B cell (primary cell): ENCODE results near the gene CFAP221. TPM values are rescaled to one million over a fixed set of nuclear protein-coding genes. Genes with fewer than 3 reads are reported as not detected.

Experiments used
- ATAC-seq: fragments of 200-7000 bp; cut with Tn5 transposase; one replicate; pipeline ENCODE4 v1.10.0; 2021; ENCODE audit warnings: low read depth, mild to moderate bottlenecking, moderate number of reproducible peaks, moderate library complexity
- CTCF ChIA-PET: fragments of 350-600 bp; sonication (Branson Sonifier 250); formaldehyde crosslinking; loops from one replicate; lab custom pipeline; 2021; ENCODE audit warnings: antibody characterized with exemption, inconsistent platforms; lab: Charles Lee
- POLR2A ChIA-PET: fragments of 350-600 bp; sonication (Branson Sonifier 250); formaldehyde crosslinking; loops from one replicate; lab custom pipeline; 2021; ENCODE audit warnings: antibody characterized with exemption; lab: Charles Lee
- DNase-seq: peaks from one replicate; pipeline ENCODE4 v3.0.0; 2013
- H2AFZ ChIP-seq: 2 replicates; pipeline ENCODE4 v1.6.1; 2012; ENCODE audit warnings: mild to moderate bottlenecking, low read depth, low read length; ENCODE audit not compliant: insufficient read depth, poor library complexity, severe bottlenecking
- H3K27ac ChIP-seq, 2 donors: 1 replicate in 1 of 2; 2 replicates in 1 of 2; pipeline ENCODE4 v1.5.1; 2012 to 2013; ENCODE audit warnings: low read length in 2 of 2, mild to moderate bottlenecking in 2 of 2, moderate library complexity in 1 of 2
- H3K27me3 ChIP-seq, 4 experiments: fragments of 200-600 bp in 1 of 4; sonication (generic) in 1 of 4; replicated peaks in 1 of 4; 1 replicate in 2 of 4; 2 replicates in 2 of 4; pipeline versions ENCODE4 v1.6.1 to v1.7.0; 2013 to 2016; ENCODE audit warnings: low read length in 3 of 4, mild to moderate bottlenecking in 2 of 4, mixed read lengths in 1 of 4, moderate library complexity in 1 of 4; ENCODE audit not compliant: insufficient read depth in 4 of 4, control insufficient read depth in 3 of 4; ENCODE audit errors: control extremely low read depth in 1 of 4
- H3K36me3 ChIP-seq, 2 experiments: replicated peaks in 1 of 2; 1 replicate in 1 of 2; 2 replicates in 1 of 2; pipeline versions ENCODE4 v1.6.1 to v1.7.1; 2013; ENCODE audit warnings: low read length in 1 of 2; ENCODE audit not compliant: insufficient read depth in 2 of 2, control insufficient read depth in 1 of 2; ENCODE audit errors: control extremely low read depth in 1 of 2, extremely low read depth in 1 of 2
- H3K4me1 ChIP-seq, 2 donors: fragments of 200-600 bp in 1 of 2; sonication (generic) in 1 of 2; 1 replicate in 1 of 2; 2 replicates in 1 of 2; pipeline versions ENCODE4 v1.5.1 to v1.6.1; 2013 to 2017; ENCODE audit warnings: low read length in 2 of 2; ENCODE audit not compliant: control insufficient read depth in 2 of 2, insufficient read depth in 2 of 2
- H3K4me2 ChIP-seq: replicated peaks from 2 replicates; pipeline ENCODE3; 2012; ENCODE audit warnings: mild to moderate bottlenecking, low read depth, low read length; ENCODE audit not compliant: poor library complexity, severe bottlenecking
- H3K4me3 ChIP-seq, 5 experiments: fragments of 200-600 bp in 1 of 5; sonication (generic) in 1 of 5; 1 replicate in 3 of 5; 2 replicates in 2 of 5; pipeline versions ENCODE4 v1.5.1 to v1.7.0; 2011 to 2016; ENCODE audit warnings: low read length in 4 of 5, mild to moderate bottlenecking in 4 of 5, low read depth in 2 of 5, control low read depth in 1 of 5, moderate library complexity in 1 of 5; ENCODE audit not compliant: insufficient read depth in 1 of 5; ENCODE audit errors: control extremely low read depth in 1 of 5, extremely low read depth in 1 of 5
- H3K79me2 ChIP-seq: fragments of 200-600 bp; sonication (generic); one replicate; pipeline ENCODE4 v1.6.0; 2016; ENCODE audit warnings: low read length; ENCODE audit not compliant: control insufficient read depth, insufficient read depth
- H3K9ac ChIP-seq: fragments of 200-600 bp; sonication (generic); 2 replicates; pipeline ENCODE4 v1.6.1; 2017; ENCODE audit warnings: mild to moderate bottlenecking, low read length, moderate library complexity
- H3K9me3 ChIP-seq, 3 donors: one replicate each; pipeline versions ENCODE4 v1.6.1 to v1.7.1; 2013; ENCODE audit warnings: low read length in 2 of 3; ENCODE audit not compliant: control insufficient read depth in 2 of 3, insufficient read depth in 1 of 3; ENCODE audit errors: control extremely low read depth in 1 of 3
- H4K20me1 ChIP-seq: 2 replicates; pipeline ENCODE4 v1.6.0; 2012; ENCODE audit warnings: mild to moderate bottlenecking, low read length; ENCODE audit not compliant: insufficient read depth, control insufficient read depth, poor library complexity, severe bottlenecking
- H3K27ac Mint-ChIP-seq: one replicate; pipeline ENCODE4 v1.8.0; 2021; ENCODE audit warnings: mixed read lengths
- H3K27me3 Mint-ChIP-seq: one replicate; pipeline ENCODE4 v1.8.0; 2021; ENCODE audit warnings: mixed read lengths
- H3K4me1 Mint-ChIP-seq: one replicate; pipeline ENCODE4 v1.8.0; 2021; ENCODE audit warnings: mixed read lengths
- H3K4me3 Mint-ChIP-seq: one replicate; pipeline ENCODE4 v1.8.0; 2021; ENCODE audit warnings: mixed read lengths
- H3K9me3 Mint-ChIP-seq: one replicate; pipeline ENCODE4 v1.8.0; 2022; ENCODE audit warnings: mixed read lengths; ENCODE audit not compliant: insufficient read depth
- EZH2 ChIP-seq: IDR thresholded peaks from 2 replicates; pipeline ENCODE4 v1.6.1; 2012; ENCODE audit warnings: borderline replicate concordance, low read depth, mild to moderate bottlenecking, moderate library complexity, low read length; ENCODE audit not compliant: insufficient read depth, poor library complexity, severe bottlenecking
- WGBS: methylation state at CpG from one replicate; pipeline ENCODE4 v1.1.5; 2013; ENCODE audit warnings: missing lambda C conversion rate; ENCODE audit not compliant: insufficient coverage; 5-methylcytosine and 5-hydroxymethylcytosine counted together
- intact Hi-C: fragments of 100-400 bp; cut with micrococcal nuclease; formaldehyde crosslinking; loops from one replicate; pipeline ENCODE4 v1.10.0; 2022
- polyA plus RNA-seq: library from polyadenylated mRNA; depleted of rRNA; stranded (reverse); fragments of >200 nt; gene quantifications from 2 replicates; pipeline ENCODE4 v1.2.3, GENCODE V29; 2012
- total RNA-seq, 2 donors: library from RNA; stranded (reverse); fragments of 120-200 nt in 1 of 2; gene quantifications; 1 replicate in 1 of 2; 2 replicates in 1 of 2; pipeline versions ENCODE4 v1.2.3 to v1.2.4, GENCODE V29; 2013 to 2022
- TF ChIP-seq, protein P1 (sequence below): fragments of 200-600 bp; IDR thresholded peaks from one replicate; pipeline ENCODE4 v1.8.0; 2022; ENCODE audit warnings: antibody characterized with exemption, mild to moderate bottlenecking

The CFAP221 gene
- total and polyA plus RNA-seq, 2 donors (not counting 1 experiment from before 2014, with no cell fraction given) = not detected

DNA sequence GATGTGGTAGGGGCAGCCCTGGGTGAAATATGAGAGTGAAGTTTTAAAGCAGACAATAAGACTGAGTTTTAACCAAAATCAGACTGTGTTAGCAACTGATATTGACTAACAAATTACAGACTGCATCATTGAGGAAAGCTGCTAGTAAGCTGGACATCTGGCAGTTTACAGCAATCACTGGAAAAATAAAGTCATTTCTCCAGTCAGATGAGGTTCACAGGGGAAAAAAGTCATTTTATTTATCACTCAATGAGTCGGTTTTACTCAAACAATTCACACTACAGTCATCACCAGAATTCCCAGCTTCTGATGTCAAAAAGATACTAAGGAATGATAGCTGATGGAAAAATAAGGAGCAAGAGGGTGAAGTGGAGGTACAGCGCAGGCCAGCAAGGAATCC is 124.3 kb downstream of the CFAP221 start:
- Histone ChIP-seq H3K4me2 (no peak overlapping the region), H4K20me1 (no peaks in the 10 kb centered on the region), H3K9me3 (no peaks in the 10 kb centered on the region), H3K27me3 (peaks cover 0 to 10% (median 1%) of the 10 kb centered on the region in 4 experiments), H3K36me3 (no peaks in the 10 kb centered on the region), H3K9ac (no peak overlapping the region), H3K4me3 (no peak overlapping the region), H3K27ac (no peak overlapping the region), H3K79me2 (no peaks in the 10 kb centered on the region), H2AFZ (no peak overlapping the region), H3K4me1 (no peaks in the 10 kb centered on the region)
- POLR2A ChIA-PET = no interaction called here
- no peaks in the 10 kb centered on the region for H3K9me3 Mint-ChIP-seq
- H3K4me3 Mint-ChIP-seq = no peak overlapping the region
- no peaks in the 10 kb centered on the region for H3K4me1 Mint-ChIP-seq
- H3K27ac Mint-ChIP-seq = no peak overlapping the region
- intact Hi-C loops = no loop called here
- CTCF ChIA-PET = no interaction called here
- no peak for TF ChIP-seq EZH2
- TF ChIP-seq, protein P1, sequence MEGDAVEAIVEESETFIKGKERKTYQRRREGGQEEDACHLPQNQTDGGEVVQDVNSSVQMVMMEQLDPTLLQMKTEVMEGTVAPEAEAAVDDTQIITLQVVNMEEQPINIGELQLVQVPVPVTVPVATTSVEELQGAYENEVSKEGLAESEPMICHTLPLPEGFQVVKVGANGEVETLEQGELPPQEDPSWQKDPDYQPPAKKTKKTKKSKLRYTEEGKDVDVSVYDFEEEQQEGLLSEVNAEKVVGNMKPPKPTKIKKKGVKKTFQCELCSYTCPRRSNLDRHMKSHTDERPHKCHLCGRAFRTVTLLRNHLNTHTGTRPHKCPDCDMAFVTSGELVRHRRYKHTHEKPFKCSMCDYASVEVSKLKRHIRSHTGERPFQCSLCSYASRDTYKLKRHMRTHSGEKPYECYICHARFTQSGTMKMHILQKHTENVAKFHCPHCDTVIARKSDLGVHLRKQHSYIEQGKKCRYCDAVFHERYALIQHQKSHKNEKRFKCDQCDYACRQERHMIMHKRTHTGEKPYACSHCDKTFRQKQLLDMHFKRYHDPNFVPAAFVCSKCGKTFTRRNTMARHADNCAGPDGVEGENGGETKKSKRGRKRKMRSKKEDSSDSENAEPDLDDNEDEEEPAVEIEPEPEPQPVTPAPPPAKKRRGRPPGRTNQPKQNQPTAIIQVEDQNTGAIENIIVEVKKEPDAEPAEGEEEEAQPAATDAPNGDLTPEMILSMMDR = no peak
- 100% methylated on average over 1 of the region's 2 CpGs for WGBS
- DNase-seq (no peak), ATAC-seq (no peak)
- peaks cover 15% of the 10 kb centered on the region for H3K27me3 Mint-ChIP-seq

GRCh38 chr2:119671016-119671415 is 126.8 kb downstream of the CFAP221 start:
- ChIA-PET CTCF (interaction anchor here (1.8 kb wide), 1 partner anchor 29 kb away, joined by 6 read pairs; no protein-coding TSS in a partner anchor), POLR2A (no interaction called here)
- Histone ChIP-seq H2AFZ (no peak overlapping the region), H3K4me1 (no peaks in the 10 kb centered on the region), H3K9ac (no peak overlapping the region), H3K79me2 (no peaks in the 10 kb centered on the region), H3K9me3 (no peaks in the 10 kb centered on the region), H3K36me3 (no peaks in the 10 kb centered on the region), H3K27ac (no peak overlapping the region), H4K20me1 (no peaks in the 10 kb centered on the region), H3K4me2 (no peak overlapping the region), H3K4me3 (no peak overlapping the region), H3K27me3 (no peaks in the 10 kb centered on the region)
- ATAC-seq (no peak), DNase-seq (no peak)
- WGBS = no CpG with 5 or more reads among the region's 2 CpGs
- Mint-ChIP-seq H3K9me3 (no peaks in the 10 kb centered on the region), H3K4me1 (no peaks in the 10 kb centered on the region), H3K27ac (no peak overlapping the region), H3K4me3 (no peak overlapping the region), H3K27me3 (peaks cover 4% of the 10 kb centered on the region)
- intact Hi-C loops = no loop called here
- TF ChIP-seq EZH2 = no peak
- TF ChIP-seq, protein P1 = no peak
